HEK293T (cell line): ENCODE data around the gene PANK4.

ENCODE experiments used
- ARNT ChIP-seq: fragments of 450-650 bp; IDR thresholded peaks from 2 replicates; pipeline ENCODE4 v1.6.1; 2017; ENCODE audit warnings: mild to moderate bottlenecking
- BHLHE40 ChIP-seq: fragments of 450-650 bp; IDR thresholded peaks from 2 replicates; pipeline ENCODE4 v1.6.1; 2016; ENCODE audit warnings: mild to moderate bottlenecking, moderate library complexity, borderline replicate concordance
- FOXA1 ChIP-seq: fragments of 450-650 bp; IDR thresholded peaks from 2 replicates; pipeline ENCODE4 v1.6.1; 2016; ENCODE audit warnings: mild to moderate bottlenecking
- FOXK2 ChIP-seq: fragments of 450-650 bp; IDR thresholded peaks from 2 replicates; pipeline ENCODE4 v1.6.1; 2016; ENCODE audit warnings: mild to moderate bottlenecking
- FOXM1 ChIP-seq: fragments of 450-650 bp; IDR thresholded peaks from 2 replicates; pipeline ENCODE4 v1.6.1; 2017; ENCODE audit warnings: mild to moderate bottlenecking, borderline replicate concordance
- L3MBTL2 ChIP-seq: fragments of 450-650 bp; conservative IDR thresholded peaks from 2 replicates; pipeline ENCODE4 v1.6.1; 2016; ENCODE audit warnings: mild to moderate bottlenecking
- PKNOX1 ChIP-seq: fragments of 450-650 bp; IDR thresholded peaks from 2 replicates; pipeline ENCODE4 v1.6.1; 2016
- SP1 ChIP-seq: fragments of 450-650 bp; IDR thresholded peaks from 2 replicates; pipeline ENCODE4 v1.6.1; 2017
- SUZ12 ChIP-seq: fragments of 450-650 bp; IDR thresholded peaks from 2 replicates; pipeline ENCODE4 v1.6.1; 2016; ENCODE audit warnings: mild to moderate bottlenecking
- TARDBP ChIP-seq: fragments of 450-650 bp; IDR thresholded peaks from 2 replicates; pipeline ENCODE4 v1.6.1; 2016

GRCh38 chr1:2494323-2494693, 32.1 kb downstream of the PANK4 start:
- TF ChIP-seq SP1 (no peak), L3MBTL2 (no peak), TARDBP (no peak), FOXA1 (no peak), PKNOX1 (no peak), FOXM1 (no peak), ARNT (no peak), FOXK2 (no peak), BHLHE40 (no peak), SUZ12 (no peak)
